Tibial artery (tissue), 4 donors: ENCODE results near the gene DMD.

Experiments used
- DNase-seq, 2 donors: peaks; one replicate each; pipeline ENCODE4 v3.0.0-alpha.2; 2019
- H3K27ac ChIP-seq, 2 donors: fragments of 200-600 bp; sonication (generic) in 1 of 2; 1 replicate in 1 of 2; 2 replicates in 1 of 2; pipeline ENCODE4 v1.5.1; 2018 to 2019; ENCODE audit warnings: mild to moderate bottlenecking in 1 of 2
- H3K27me3 ChIP-seq, 2 donors: fragments of 200-600 bp; sonication (generic) in 1 of 2; one replicate each; pipeline versions ENCODE4 v1.5.1 to v1.6.0; 2016 to 2019
- H3K36me3 ChIP-seq, 3 donors: fragments of 200-600 bp; sonication (generic) in 2 of 3; one replicate each; pipeline ENCODE4 v1.5.1; 2016 to 2019; ENCODE audit warnings: mild to moderate bottlenecking in 2 of 3
- H3K4me1 ChIP-seq, 4 donors: fragments of 200-600 bp; sonication (generic) in 2 of 4; 1 replicate in 3 of 4; 2 replicates in 1 of 4; pipeline ENCODE4 v1.5.1; 2016 to 2019
- H3K4me3 ChIP-seq, 2 donors: fragments of 200-600 bp; sonication (generic) in 1 of 2; 1 replicate in 1 of 2; 2 replicates in 1 of 2; pipeline ENCODE4 v1.5.1; 2018 to 2019; ENCODE audit warnings: mild to moderate bottlenecking in 2 of 2
- H3K9me3 ChIP-seq, 3 donors: fragments of 200-600 bp; sonication (generic) in 1 of 3; one replicate each; pipeline ENCODE4 v1.5.1; 2016 to 2019
- intact Hi-C: fragments of 100-400 bp; cut with DNase I; formaldehyde crosslinking; loops from one replicate; pipeline ENCODE4 v1.15.0; 2023; ENCODE audit warnings: low total_unique reads
- TF ChIP-seq, protein P1 (sequence below), 2 experiments: fragments of 200-600 bp in 1 of 2; fragments of 450-650 bp in 1 of 2; IDR thresholded peaks; one replicate each; pipeline ENCODE4 v1.5.1; 2017 to 2019; ENCODE audit warnings: antibody characterized with exemption in 2 of 2, mild to moderate bottlenecking in 1 of 2, moderate library complexity in 1 of 2

The DMD gene

DNA sequence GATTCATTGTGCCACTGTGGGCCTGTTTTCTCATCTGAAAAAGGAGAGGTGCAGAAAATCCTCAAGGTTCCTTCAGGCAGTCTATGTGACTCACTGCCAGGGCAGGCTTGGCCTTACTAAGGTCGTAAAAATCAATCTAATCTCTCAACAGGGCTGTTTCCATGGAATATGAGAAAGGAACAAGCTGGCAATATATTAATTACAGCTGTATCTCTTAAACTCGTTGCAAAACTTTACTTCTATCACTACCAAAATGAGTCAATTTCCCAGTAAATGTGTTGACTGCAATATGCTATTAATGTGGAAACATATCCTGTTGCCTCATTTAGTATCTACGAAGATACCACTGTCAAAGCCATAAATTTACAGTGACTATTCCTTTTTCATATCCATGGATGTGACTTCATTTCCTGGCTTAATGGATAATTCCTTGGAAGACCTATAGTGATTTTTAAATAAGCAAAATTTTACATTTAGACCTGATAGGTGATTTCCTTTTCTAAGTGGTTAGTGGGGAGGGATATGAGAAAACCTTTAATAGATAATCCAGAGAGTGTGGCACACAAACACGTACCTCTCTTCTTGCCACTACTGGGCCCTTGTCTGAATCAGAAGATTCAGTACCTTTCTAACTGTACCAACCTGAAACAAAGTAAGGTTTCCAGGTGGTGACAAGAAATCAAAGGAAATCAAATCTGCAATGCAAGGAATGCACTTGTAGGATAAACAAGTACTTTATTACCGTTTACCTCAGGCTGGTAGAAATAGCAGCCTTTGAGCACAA, 2012.1 kb downstream of the DMD start:
- peaks cover 0 to 9% (median 5%) of the 10 kb centered on the region in 3 donors for H3K36me3 ChIP-seq
- no peak overlapping the region for H3K4me3 ChIP-seq
- TF ChIP-seq, protein P1, sequence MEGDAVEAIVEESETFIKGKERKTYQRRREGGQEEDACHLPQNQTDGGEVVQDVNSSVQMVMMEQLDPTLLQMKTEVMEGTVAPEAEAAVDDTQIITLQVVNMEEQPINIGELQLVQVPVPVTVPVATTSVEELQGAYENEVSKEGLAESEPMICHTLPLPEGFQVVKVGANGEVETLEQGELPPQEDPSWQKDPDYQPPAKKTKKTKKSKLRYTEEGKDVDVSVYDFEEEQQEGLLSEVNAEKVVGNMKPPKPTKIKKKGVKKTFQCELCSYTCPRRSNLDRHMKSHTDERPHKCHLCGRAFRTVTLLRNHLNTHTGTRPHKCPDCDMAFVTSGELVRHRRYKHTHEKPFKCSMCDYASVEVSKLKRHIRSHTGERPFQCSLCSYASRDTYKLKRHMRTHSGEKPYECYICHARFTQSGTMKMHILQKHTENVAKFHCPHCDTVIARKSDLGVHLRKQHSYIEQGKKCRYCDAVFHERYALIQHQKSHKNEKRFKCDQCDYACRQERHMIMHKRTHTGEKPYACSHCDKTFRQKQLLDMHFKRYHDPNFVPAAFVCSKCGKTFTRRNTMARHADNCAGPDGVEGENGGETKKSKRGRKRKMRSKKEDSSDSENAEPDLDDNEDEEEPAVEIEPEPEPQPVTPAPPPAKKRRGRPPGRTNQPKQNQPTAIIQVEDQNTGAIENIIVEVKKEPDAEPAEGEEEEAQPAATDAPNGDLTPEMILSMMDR (IDR thresholded peaks at IDR 0.05) = no peak
- H3K27ac ChIP-seq = no peak overlapping the region
- H3K27me3 ChIP-seq = no peaks in the 10 kb centered on the region
- H3K4me1 ChIP-seq = no peaks in the 10 kb centered on the region
- DNase-seq = no peak
- intact Hi-C loops = no loop called here
- H3K9me3 ChIP-seq = no peaks in the 10 kb centered on the region

DNA sequence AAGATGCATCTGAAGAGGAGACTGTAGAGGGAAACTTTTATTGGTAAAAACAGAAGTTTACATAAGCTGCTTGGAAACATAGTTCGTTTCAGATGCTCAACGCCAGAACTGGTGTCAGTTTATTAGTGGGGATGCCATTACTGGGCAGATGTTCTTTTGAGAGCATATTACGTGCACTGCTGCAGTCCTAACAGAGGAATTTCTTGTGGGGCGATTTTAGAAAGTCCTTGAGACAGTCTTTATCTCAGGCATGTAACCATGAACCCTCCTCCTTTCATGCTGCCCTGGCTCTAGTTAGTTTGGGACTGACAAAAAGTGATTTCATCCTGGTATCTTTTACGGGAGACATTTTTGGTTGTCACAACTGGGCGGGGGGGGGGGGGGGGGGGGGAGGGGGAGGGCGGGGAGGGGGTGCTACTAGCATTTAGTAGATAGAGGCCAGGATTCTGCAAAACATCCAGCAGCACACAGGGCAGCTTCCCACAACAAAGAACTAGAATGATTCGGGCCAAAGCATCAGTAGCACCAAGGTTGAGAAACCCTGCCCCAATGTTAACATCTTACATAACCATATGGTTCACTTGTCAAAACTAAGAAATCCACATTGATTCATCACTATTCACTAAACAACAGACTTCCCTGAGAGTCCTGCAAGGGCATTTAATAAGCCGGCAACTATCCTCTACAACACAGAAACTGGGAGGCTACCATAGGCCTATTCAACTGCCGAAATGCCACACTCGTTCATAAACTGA, 2021.0 kb downstream of the DMD start:
- Histone ChIP-seq H3K4me3 (no peak overlapping the region), H3K9me3 (no peaks in the 10 kb centered on the region), H3K36me3 (no peaks in the 10 kb centered on the region), H3K27me3 (no peaks in the 10 kb centered on the region), H3K27ac (no peak overlapping the region), H3K4me1 (no peaks in the 10 kb centered on the region)
- intact Hi-C loops = no loop called here
- TF ChIP-seq, protein P1 (IDR thresholded peaks at IDR 0.05) = no peak
- no peak for DNase-seq

DNA sequence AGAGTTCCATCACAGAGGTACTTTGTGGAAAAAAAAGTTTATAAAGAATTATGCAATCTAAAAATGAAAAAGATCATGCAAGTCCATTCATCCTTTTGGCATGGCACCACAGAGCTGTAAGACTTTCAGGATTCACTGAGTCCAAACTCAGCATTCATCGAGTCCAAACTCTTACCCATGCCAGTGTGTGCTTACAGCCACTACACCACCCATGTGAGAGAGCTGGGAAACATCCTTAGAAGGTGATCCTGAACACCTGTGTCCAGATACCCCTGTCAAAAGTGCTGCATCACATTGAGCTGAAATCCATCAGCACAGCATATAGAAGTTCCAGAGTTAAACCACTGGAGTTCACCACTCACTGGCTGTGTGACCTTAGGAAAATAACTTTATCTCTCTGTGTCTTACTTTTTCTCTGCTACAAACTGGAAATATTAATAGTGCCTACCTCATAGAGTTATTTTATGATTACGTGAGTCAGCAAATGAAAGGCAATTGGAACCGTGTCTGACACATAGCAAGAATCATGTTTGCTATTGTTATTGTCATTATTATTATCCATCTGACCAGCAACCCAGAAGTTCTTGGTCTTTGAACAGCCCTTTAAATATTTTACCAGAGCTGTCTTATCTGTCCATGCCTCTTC, 2024.5 kb downstream of the DMD start:
- Histone ChIP-seq H3K27me3 (no peaks in the 10 kb centered on the region), H3K9me3 (no peaks in the 10 kb centered on the region), H3K4me3 (no peak overlapping the region), H3K36me3 (no peaks in the 10 kb centered on the region), H3K27ac (no peak overlapping the region), H3K4me1 (no peaks in the 10 kb centered on the region)
- intact Hi-C loops = no loop called here
- TF ChIP-seq, protein P1 (IDR thresholded peaks at IDR 0.05) = no peak
- no peak for DNase-seq

DNA sequence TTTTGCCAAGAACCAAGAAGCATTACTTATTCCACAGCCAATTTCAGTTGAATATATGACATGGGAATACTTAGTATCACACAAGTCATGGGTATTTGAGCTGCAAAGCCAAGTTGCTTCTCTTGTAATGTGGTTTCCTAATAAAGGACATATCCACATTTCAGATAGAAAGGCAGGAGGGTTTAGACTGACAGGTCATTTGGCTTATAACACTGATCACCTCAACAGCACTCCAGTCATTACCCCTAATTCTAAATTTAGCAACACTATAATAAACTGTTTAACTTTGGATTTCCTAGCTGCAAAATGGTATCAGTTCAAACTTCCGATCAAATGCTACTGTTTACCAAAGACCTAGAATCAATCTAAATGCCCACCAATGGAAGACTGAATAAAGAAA, 2025.5 kb downstream of the DMD start:
- intact Hi-C loops = no loop called here
- no peaks in the 10 kb centered on the region for H3K4me1 ChIP-seq
- TF ChIP-seq, protein P1 (IDR thresholded peaks at IDR 0.05) = no peak
- DNase-seq = no peak
- H3K36me3 ChIP-seq = no peaks in the 10 kb centered on the region
- H3K9me3 ChIP-seq = no peaks in the 10 kb centered on the region
- H3K4me3 ChIP-seq = no peak overlapping the region
- H3K27ac ChIP-seq = no peak overlapping the region
- no peaks in the 10 kb centered on the region for H3K27me3 ChIP-seq

DNA sequence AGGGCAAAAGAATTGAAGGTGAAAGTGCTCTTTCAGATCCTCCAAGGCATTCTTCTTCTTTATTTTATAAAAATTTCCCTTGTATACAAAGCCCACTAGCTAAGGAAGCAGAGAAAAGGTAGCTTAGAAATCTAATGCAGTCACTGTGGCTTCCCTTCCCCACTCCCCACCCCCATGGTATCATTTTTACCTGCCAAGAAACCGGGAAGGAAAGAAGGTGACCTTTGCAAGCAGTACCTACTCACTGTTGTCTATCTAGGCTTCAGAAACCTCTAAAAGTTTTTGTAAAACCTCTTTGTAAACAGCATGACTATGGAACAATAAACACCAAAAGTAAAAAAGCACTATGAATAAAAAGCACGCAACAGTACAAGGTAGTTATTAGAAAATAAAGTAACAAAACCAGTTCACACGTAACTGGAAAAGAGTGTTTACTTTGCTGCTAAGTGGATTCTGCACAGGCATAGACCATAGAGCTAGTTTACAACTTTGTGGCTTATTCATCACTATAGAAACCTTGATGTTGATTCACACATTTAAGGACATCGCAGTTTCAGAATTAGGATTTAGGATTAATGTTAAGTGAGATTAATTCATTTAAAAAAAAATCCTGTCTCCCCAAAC, 2029.9 kb downstream of the DMD start:
- H3K27me3 ChIP-seq = no peaks in the 10 kb centered on the region
- H3K4me1 ChIP-seq = no peaks in the 10 kb centered on the region
- no peak overlapping the region for H3K4me3 ChIP-seq
- H3K36me3 ChIP-seq = peaks cover 0 to 3% (median 0%) of the 10 kb centered on the region in 3 donors
- no peaks in the 10 kb centered on the region for H3K9me3 ChIP-seq
- intact Hi-C loops = no loop called here
- no peak overlapping the region for H3K27ac ChIP-seq
- TF ChIP-seq, protein P1 (IDR thresholded peaks at IDR 0.05) = no peak
- DNase-seq = no peak
